Measurements from ENCODE around the gene HTR3D.

DNA sequence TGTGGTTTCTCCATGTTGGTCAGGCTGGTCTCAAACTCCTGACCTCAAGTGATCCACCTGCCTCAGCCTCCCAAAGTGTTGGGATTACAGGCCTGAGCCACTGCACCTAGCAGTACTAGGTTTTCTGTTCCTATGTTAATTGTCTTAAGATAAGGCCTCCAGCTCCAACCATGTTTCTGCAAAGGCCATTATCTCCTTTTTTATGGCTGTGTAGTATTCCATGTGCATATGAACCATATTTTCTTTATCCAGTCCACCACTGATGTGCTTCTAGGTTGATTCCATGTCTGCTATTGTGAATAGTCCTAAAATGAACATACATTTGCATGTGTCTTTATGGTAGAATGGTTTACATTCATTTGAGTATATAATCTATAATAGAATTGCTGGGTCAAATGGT is 31.1 kb downstream of the HTR3D start:
- no peak for TF ChIP-seq POLR2A (IDR thresholded peaks at IDR 0.05; ENCODE audit: low read depth, low read length)
- TF ChIP-seq POLR2AphosphoS5 (IDR thresholded peaks at IDR 0.05; ENCODE audit: low read depth, low read length): no peak
- no peak for TF ChIP-seq TAF1 (IDR thresholded peaks at IDR 0.05; ENCODE audit: borderline replicate concordance, low read depth, low read length)

All from GM12892 (cell line).